B cell (primary cell): ENCODE results near the gene IL5RA. TPM values are rescaled to one million over a fixed set of nuclear protein-coding genes. Genes with fewer than 3 reads are reported as not detected.
A peak's percentile ranks its signal among the peaks of the same experiment; 100 is the strongest.

Experiments
- ATAC-seq: fragments of 200-7000 bp; cut with Tn5 transposase; one replicate; pipeline ENCODE4 v1.10.0; 2021; ENCODE audit warnings: low read depth, mild to moderate bottlenecking, moderate number of reproducible peaks, moderate library complexity
- CTCF ChIA-PET: fragments of 350-600 bp; sonication (Branson Sonifier 250); formaldehyde crosslinking; loops from one replicate; lab custom pipeline; 2021; ENCODE audit warnings: antibody characterized with exemption, inconsistent platforms; lab: Charles Lee
- POLR2A ChIA-PET: fragments of 350-600 bp; sonication (Branson Sonifier 250); formaldehyde crosslinking; loops from one replicate; lab custom pipeline; 2021; ENCODE audit warnings: antibody characterized with exemption; lab: Charles Lee
- DNase-seq: peaks from one replicate; pipeline ENCODE4 v3.0.0; 2013
- H2AFZ ChIP-seq: 2 replicates; pipeline ENCODE4 v1.6.1; 2012; ENCODE audit warnings: mild to moderate bottlenecking, low read depth, low read length; ENCODE audit not compliant: insufficient read depth, poor library complexity, severe bottlenecking
- H3K27ac ChIP-seq, 2 donors: 1 replicate in 1 of 2; 2 replicates in 1 of 2; pipeline ENCODE4 v1.5.1; 2012 to 2013; ENCODE audit warnings: low read length in 2 of 2, mild to moderate bottlenecking in 2 of 2, moderate library complexity in 1 of 2
- H3K27me3 ChIP-seq, 4 experiments: fragments of 200-600 bp in 1 of 4; sonication (generic) in 1 of 4; replicated peaks in 1 of 4; 1 replicate in 2 of 4; 2 replicates in 2 of 4; pipeline versions ENCODE4 v1.6.1 to v1.7.0; 2013 to 2016; ENCODE audit warnings: low read length in 3 of 4, mild to moderate bottlenecking in 2 of 4, mixed read lengths in 1 of 4, moderate library complexity in 1 of 4; ENCODE audit not compliant: insufficient read depth in 4 of 4, control insufficient read depth in 3 of 4; ENCODE audit errors: control extremely low read depth in 1 of 4
- H3K36me3 ChIP-seq, 2 experiments: replicated peaks in 1 of 2; 1 replicate in 1 of 2; 2 replicates in 1 of 2; pipeline versions ENCODE4 v1.6.1 to v1.7.1; 2013; ENCODE audit warnings: low read length in 1 of 2; ENCODE audit not compliant: insufficient read depth in 2 of 2, control insufficient read depth in 1 of 2; ENCODE audit errors: control extremely low read depth in 1 of 2, extremely low read depth in 1 of 2
- H3K4me1 ChIP-seq, 2 donors: fragments of 200-600 bp in 1 of 2; sonication (generic) in 1 of 2; 1 replicate in 1 of 2; 2 replicates in 1 of 2; pipeline versions ENCODE4 v1.5.1 to v1.6.1; 2013 to 2017; ENCODE audit warnings: low read length in 2 of 2; ENCODE audit not compliant: control insufficient read depth in 2 of 2, insufficient read depth in 2 of 2
- H3K4me2 ChIP-seq: replicated peaks from 2 replicates; pipeline ENCODE3; 2012; ENCODE audit warnings: mild to moderate bottlenecking, low read depth, low read length; ENCODE audit not compliant: poor library complexity, severe bottlenecking
- H3K4me3 ChIP-seq, 5 experiments: fragments of 200-600 bp in 1 of 5; sonication (generic) in 1 of 5; 1 replicate in 3 of 5; 2 replicates in 2 of 5; pipeline versions ENCODE4 v1.5.1 to v1.7.0; 2011 to 2016; ENCODE audit warnings: low read length in 4 of 5, mild to moderate bottlenecking in 4 of 5, low read depth in 2 of 5, control low read depth in 1 of 5, moderate library complexity in 1 of 5; ENCODE audit not compliant: insufficient read depth in 1 of 5; ENCODE audit errors: control extremely low read depth in 1 of 5, extremely low read depth in 1 of 5
- H3K79me2 ChIP-seq: fragments of 200-600 bp; sonication (generic); one replicate; pipeline ENCODE4 v1.6.0; 2016; ENCODE audit warnings: low read length; ENCODE audit not compliant: control insufficient read depth, insufficient read depth
- H3K9ac ChIP-seq: fragments of 200-600 bp; sonication (generic); 2 replicates; pipeline ENCODE4 v1.6.1; 2017; ENCODE audit warnings: mild to moderate bottlenecking, low read length, moderate library complexity
- H3K9me3 ChIP-seq, 3 donors: one replicate each; pipeline versions ENCODE4 v1.6.1 to v1.7.1; 2013; ENCODE audit warnings: low read length in 2 of 3; ENCODE audit not compliant: control insufficient read depth in 2 of 3, insufficient read depth in 1 of 3; ENCODE audit errors: control extremely low read depth in 1 of 3
- H4K20me1 ChIP-seq: 2 replicates; pipeline ENCODE4 v1.6.0; 2012; ENCODE audit warnings: mild to moderate bottlenecking, low read length; ENCODE audit not compliant: insufficient read depth, control insufficient read depth, poor library complexity, severe bottlenecking
- H3K27ac Mint-ChIP-seq: one replicate; pipeline ENCODE4 v1.8.0; 2021; ENCODE audit warnings: mixed read lengths
- H3K27me3 Mint-ChIP-seq: one replicate; pipeline ENCODE4 v1.8.0; 2021; ENCODE audit warnings: mixed read lengths
- H3K4me1 Mint-ChIP-seq: one replicate; pipeline ENCODE4 v1.8.0; 2021; ENCODE audit warnings: mixed read lengths
- H3K4me3 Mint-ChIP-seq: one replicate; pipeline ENCODE4 v1.8.0; 2021; ENCODE audit warnings: mixed read lengths
- H3K9me3 Mint-ChIP-seq: one replicate; pipeline ENCODE4 v1.8.0; 2022; ENCODE audit warnings: mixed read lengths; ENCODE audit not compliant: insufficient read depth
- CTCF ChIP-seq: fragments of 200-600 bp; IDR thresholded peaks from one replicate; pipeline ENCODE4 v1.8.0; 2022; ENCODE audit warnings: antibody characterized with exemption, mild to moderate bottlenecking
- EZH2 ChIP-seq: IDR thresholded peaks from 2 replicates; pipeline ENCODE4 v1.6.1; 2012; ENCODE audit warnings: borderline replicate concordance, low read depth, mild to moderate bottlenecking, moderate library complexity, low read length; ENCODE audit not compliant: insufficient read depth, poor library complexity, severe bottlenecking
- WGBS: methylation state at CpG from one replicate; pipeline ENCODE4 v1.1.5; 2013; ENCODE audit warnings: missing lambda C conversion rate; ENCODE audit not compliant: insufficient coverage; 5-methylcytosine and 5-hydroxymethylcytosine counted together
- intact Hi-C: fragments of 100-400 bp; cut with micrococcal nuclease; formaldehyde crosslinking; loops from one replicate; pipeline ENCODE4 v1.10.0; 2022
- polyA plus RNA-seq: library from polyadenylated mRNA; depleted of rRNA; stranded (reverse); fragments of >200 nt; gene quantifications from 2 replicates; pipeline ENCODE4 v1.2.3, GENCODE V29; 2012
- total RNA-seq, 2 donors: library from RNA; stranded (reverse); fragments of 120-200 nt in 1 of 2; gene quantifications; 1 replicate in 1 of 2; 2 replicates in 1 of 2; pipeline versions ENCODE4 v1.2.3 to v1.2.4, GENCODE V29; 2013 to 2022

Gene IL5RA
- total and polyA plus RNA-seq, 2 donors (not counting 1 experiment from before 2014, with no cell fraction given) = 1.0 to 2.6 TPM

DNA sequence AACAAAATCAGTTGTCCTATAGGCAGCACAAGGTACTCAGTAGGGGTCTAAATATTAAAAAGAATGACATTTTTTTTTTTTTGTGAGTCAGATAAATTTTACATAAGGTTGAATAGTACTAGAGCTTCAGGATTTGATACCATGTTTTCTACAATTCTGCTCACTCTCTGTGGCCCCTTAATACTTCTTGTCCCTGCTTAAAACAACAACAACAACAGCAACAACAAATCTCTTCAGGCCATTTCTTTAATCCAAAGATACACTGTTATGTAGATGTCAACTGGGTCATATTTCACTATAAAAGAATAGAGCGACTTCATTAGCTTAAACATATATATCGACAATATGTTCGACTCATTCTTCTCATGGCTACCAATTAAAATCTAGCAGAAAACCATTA, 3.0 kb downstream of the IL5RA start:
- no peak for ATAC-seq
- Histone ChIP-seq H3K9me3 (no peaks in the 10 kb centered on the region), H3K79me2 (no peaks in the 10 kb centered on the region), H3K27ac (no peak overlapping the region), H3K36me3 (no peaks in the 10 kb centered on the region), H2AFZ (no peak overlapping the region), H3K4me2 (peak overlapping the region; percentile 2), H4K20me1 (no peaks in the 10 kb centered on the region), H3K27me3 (no peaks in the 10 kb centered on the region), H3K4me3 (no peak overlapping the region), H3K4me1 (peaks cover 21 to 33% of the 10 kb centered on the region in 2 donors), H3K9ac (no peak overlapping the region)
- Mint-ChIP-seq H3K4me3 (no peak overlapping the region), H3K27me3 (no peaks in the 10 kb centered on the region), H3K4me1 (peaks cover 49% of the 10 kb centered on the region), H3K9me3 (no peaks in the 10 kb centered on the region), H3K27ac (no peak overlapping the region)
- TF ChIP-seq CTCF = no peak
- TF ChIP-seq EZH2 = no peak
- POLR2A ChIA-PET = no interaction called here
- WGBS = no CpG with 5 or more reads among the region's 3 CpGs
- intact Hi-C loops = no loop called here
- CTCF ChIA-PET = no interaction called here
- no peak for DNase-seq

GRCh38 chr3:3105815-3106214, 4.4 kb downstream of the IL5RA start:
- Histone ChIP-seq H4K20me1 (no peaks in the 10 kb centered on the region), H3K4me2 (no peak overlapping the region), H3K4me3 (no peak overlapping the region), H3K27ac (no peak overlapping the region), H3K79me2 (no peaks in the 10 kb centered on the region), H2AFZ (no peak overlapping the region), H3K4me1 (peaks cover 21 to 36% of the 10 kb centered on the region in 2 donors), H3K27me3 (no peaks in the 10 kb centered on the region), H3K36me3 (no peaks in the 10 kb centered on the region), H3K9ac (peak overlapping the region; percentile 2), H3K9me3 (no peaks in the 10 kb centered on the region)
- DNase-seq (no peak), ATAC-seq (no peak)
- intact Hi-C loops = no loop called here
- WGBS = 86% methylated on average over 1 of the region's 4 CpGs
- POLR2A ChIA-PET = no interaction called here
- CTCF ChIA-PET = no interaction called here
- H3K4me1 Mint-ChIP-seq = peaks cover 44% of the 10 kb centered on the region
- no peaks in the 10 kb centered on the region for H3K9me3 Mint-ChIP-seq
- no peak overlapping the region for H3K27ac Mint-ChIP-seq
- no peak for TF ChIP-seq EZH2
- H3K4me3 Mint-ChIP-seq = peak overlapping the region; percentile 40
- no peaks in the 10 kb centered on the region for H3K27me3 Mint-ChIP-seq
